RWPE2 (cell line): ENCODE data around the gene TFEB.

Experiments used
- ATAC-seq: fragments of 200-7000 bp; cut with Tn5 transposase; 3 replicates; pipeline ENCODE4 v1.9.1; 2021; ENCODE audit warnings: low read depth
- DNase-seq: peaks from one replicate; pipeline ENCODE4 v3.0.0-alpha.2; 2020; ENCODE audit warnings: low spot score
- H3K27ac ChIP-seq: fragments of 450-650 bp; 2 replicates; pipeline ENCODE4 v1.5.1; 2017; ENCODE audit warnings: mild to moderate bottlenecking; ENCODE audit not compliant: poor library complexity, severe bottlenecking
- H3K27me3 ChIP-seq: fragments of 250-450 bp; sonication (Bioruptor Pico); 2 replicates; pipeline ENCODE4 v1.5.1; 2021; ENCODE audit warnings: mild to moderate bottlenecking, moderate library complexity; ENCODE audit not compliant: insufficient read depth, poor library complexity, severe bottlenecking
- H3K36me3 ChIP-seq: fragments of 250-450 bp; sonication (Bioruptor Pico); 2 replicates; pipeline ENCODE4 v1.5.1; 2020; ENCODE audit warnings: low read depth, mild to moderate bottlenecking, moderate library complexity
- H3K4me1 ChIP-seq: fragments of 250-450 bp; sonication (Bioruptor Pico); 2 replicates; pipeline ENCODE4 v1.5.1; 2021; ENCODE audit warnings: mild to moderate bottlenecking, moderate library complexity; ENCODE audit not compliant: insufficient read depth, poor library complexity, severe bottlenecking
- H3K4me3 ChIP-seq: fragments of 250-450 bp; sonication (Bioruptor Pico); 2 replicates; pipeline ENCODE4 v1.5.1; 2021; ENCODE audit warnings: mild to moderate bottlenecking, moderate library complexity; ENCODE audit not compliant: severe bottlenecking
- H3K9me3 ChIP-seq: fragments of 250-450 bp; sonication (Bioruptor Pico); 2 replicates; pipeline ENCODE4 v1.5.1; 2021; ENCODE audit warnings: mild to moderate bottlenecking, moderate library complexity; ENCODE audit not compliant: severe bottlenecking
- CTCF ChIP-seq: fragments of 450-650 bp; IDR thresholded peaks from one replicate; pipeline ENCODE4 v1.5.1; 2017; ENCODE audit warnings: mild to moderate bottlenecking, moderate library complexity; ENCODE audit not compliant: poor library complexity, severe bottlenecking

Gene TFEB

GRCh38 chr6:41634657-41635056, 100.8 kb downstream of the TFEB start:
- no peak for TF ChIP-seq CTCF
- no peak for DNase-seq

More at GRCh38 chr6:41634657-41635056, 100.8 kb downstream of the TFEB start:
- Histone ChIP-seq H3K27ac (peak overlapping the region; percentile 93), H3K4me1 (peaks cover 23% of the 10 kb centered on the region), H3K9me3 (no peaks in the 10 kb centered on the region), H3K36me3 (peaks cover 10% of the 10 kb centered on the region), H3K27me3 (no peaks in the 10 kb centered on the region), H3K4me3 (no peak overlapping the region)
- no peak for ATAC-seq
